Smooth muscle cell (in vitro differentiated cells): ENCODE results near the gene NNT. TPM values are rescaled to one million over a fixed set of nuclear protein-coding genes. Genes with fewer than 3 reads are reported as not detected.
"Not testable (repeated sequence)": the region's sequence is repeated elsewhere in the genome, so short reads cannot be mapped to it uniquely, and the experiment has no call there.

Source experiments
- DNase-seq: peaks from one replicate; lab custom pipeline; 2025; ENCODE audit not compliant: unreplicated experiment; lab: John Stamatoyannopoulos, UW
- H2AFZ ChIP-seq: fragments of 200-600 bp; sonication (generic); 2 replicates; pipeline ENCODE4 v1.6.0; 2016; ENCODE audit warnings: antibody characterized with exemption, low read depth, mild to moderate bottlenecking
- H3F3A ChIP-seq: fragments of 200-600 bp; sonication (generic); 2 replicates; pipeline ENCODE4 v1.6.0; 2017; ENCODE audit warnings: antibody characterized with exemption, low read depth
- H3K27ac ChIP-seq: fragments of 200-600 bp; sonication (generic); 2 replicates; pipeline ENCODE4 v1.5.1; 2016; ENCODE audit warnings: low read depth, mild to moderate bottlenecking
- H3K27me3 ChIP-seq: fragments of 200-600 bp; sonication (generic); 2 replicates; pipeline ENCODE4 v1.6.1; 2016; ENCODE audit warnings: low read depth, mild to moderate bottlenecking
- H3K36me3 ChIP-seq: fragments of 200-600 bp; sonication (generic); 2 replicates; pipeline ENCODE4 v1.5.1; 2016; ENCODE audit warnings: low read depth
- H3K4me1 ChIP-seq: fragments of 200-600 bp; sonication (generic); 2 replicates; pipeline ENCODE4 v1.5.1; 2016; ENCODE audit warnings: low read depth
- H3K4me2 ChIP-seq: fragments of 200-600 bp; sonication (generic); 2 replicates; pipeline ENCODE4 v1.6.0; 2016; ENCODE audit warnings: mild to moderate bottlenecking
- H3K4me3 ChIP-seq: fragments of 200-600 bp; sonication (generic); 2 replicates; pipeline ENCODE4 v1.5.1; 2016; ENCODE audit warnings: mild to moderate bottlenecking
- H3K79me2 ChIP-seq: fragments of 200-600 bp; sonication (generic); 2 replicates; pipeline ENCODE4 v1.6.0; 2016; ENCODE audit warnings: low read depth, mild to moderate bottlenecking
- H3K9ac ChIP-seq: fragments of 200-600 bp; sonication (generic); 2 replicates; pipeline ENCODE4 v1.6.0; 2016; ENCODE audit warnings: low read depth
- H3K9me3 ChIP-seq: fragments of 200-600 bp; sonication (generic); replicated peaks from 2 replicates; pipeline ENCODE4 v1.5.1; 2016; ENCODE audit warnings: low read depth
- H4K20me1 ChIP-seq: fragments of 200-600 bp; sonication (generic); 2 replicates; pipeline ENCODE4 v1.6.0; 2016; ENCODE audit warnings: low read depth
- WGBS: methylation state at CpG from one replicate; pipeline ENCODE4 v1.1.7; 2016; ENCODE audit warnings: low lambda C conversion rate; 5-methylcytosine and 5-hydroxymethylcytosine counted together
- polyA plus RNA-seq: library from polyadenylated mRNA; unstranded; fragments of >200 nt; fragmentation: Nextera tagmentation; extraction: Ambion mirVana; gene quantifications from 2 replicates; pipeline ENCODE4 v1.2.1, GENCODE V29; 2016
- total RNA-seq: library from RNA; depleted of rRNA; stranded (reverse); fragments of >200 nt; gene quantifications from 2 replicates; pipeline ENCODE4 v1.2.3, GENCODE V29; 2014
- TF ChIP-seq, protein P1 (sequence below): fragments of 200-600 bp; sonication (generic); IDR thresholded peaks from 2 replicates; pipeline ENCODE4 v1.5.1; 2017; ENCODE audit warnings: borderline replicate concordance, mild to moderate bottlenecking, antibody characterized with exemption; ENCODE audit not compliant: insufficient read depth, poor library complexity, severe bottlenecking

Gene NNT
- total and polyA plus RNA-seq, 2 experiments from 2014 or later: 26.8 to 49.8 TPM

DNA sequence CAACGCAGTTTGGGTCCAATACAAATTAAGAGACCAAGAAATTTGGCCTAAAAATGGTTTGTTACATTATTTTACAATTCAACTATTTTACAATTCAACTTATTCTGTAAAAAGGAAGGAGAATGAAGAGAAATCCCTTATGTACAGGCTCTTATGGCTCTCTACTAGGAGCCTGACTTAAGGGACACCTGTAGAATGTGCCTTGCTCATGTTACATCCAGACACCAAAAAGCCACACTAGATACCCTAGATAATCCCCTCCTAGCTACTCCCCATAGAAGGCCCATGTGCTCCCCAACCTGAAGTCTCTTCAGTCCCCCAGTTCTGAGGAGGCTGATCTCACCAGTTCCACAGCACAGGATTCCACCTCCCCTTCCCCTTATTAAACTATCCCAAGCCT, 14.1 kb upstream of the NNT start:
- TF ChIP-seq, protein P1, sequence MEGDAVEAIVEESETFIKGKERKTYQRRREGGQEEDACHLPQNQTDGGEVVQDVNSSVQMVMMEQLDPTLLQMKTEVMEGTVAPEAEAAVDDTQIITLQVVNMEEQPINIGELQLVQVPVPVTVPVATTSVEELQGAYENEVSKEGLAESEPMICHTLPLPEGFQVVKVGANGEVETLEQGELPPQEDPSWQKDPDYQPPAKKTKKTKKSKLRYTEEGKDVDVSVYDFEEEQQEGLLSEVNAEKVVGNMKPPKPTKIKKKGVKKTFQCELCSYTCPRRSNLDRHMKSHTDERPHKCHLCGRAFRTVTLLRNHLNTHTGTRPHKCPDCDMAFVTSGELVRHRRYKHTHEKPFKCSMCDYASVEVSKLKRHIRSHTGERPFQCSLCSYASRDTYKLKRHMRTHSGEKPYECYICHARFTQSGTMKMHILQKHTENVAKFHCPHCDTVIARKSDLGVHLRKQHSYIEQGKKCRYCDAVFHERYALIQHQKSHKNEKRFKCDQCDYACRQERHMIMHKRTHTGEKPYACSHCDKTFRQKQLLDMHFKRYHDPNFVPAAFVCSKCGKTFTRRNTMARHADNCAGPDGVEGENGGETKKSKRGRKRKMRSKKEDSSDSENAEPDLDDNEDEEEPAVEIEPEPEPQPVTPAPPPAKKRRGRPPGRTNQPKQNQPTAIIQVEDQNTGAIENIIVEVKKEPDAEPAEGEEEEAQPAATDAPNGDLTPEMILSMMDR: no peak
- H3K9ac ChIP-seq: no peak overlapping the region
- H3K27ac ChIP-seq: no peak overlapping the region
- H3K4me2 ChIP-seq: no peak overlapping the region
- no peaks in the 10 kb centered on the region for H4K20me1 ChIP-seq
- no peaks in the 10 kb centered on the region for H3K4me1 ChIP-seq
- H3F3A ChIP-seq: no peaks in the 10 kb centered on the region
- H2AFZ ChIP-seq: no peak overlapping the region
- no peaks in the 10 kb centered on the region for H3K9me3 ChIP-seq
- no peaks in the 10 kb centered on the region for H3K36me3 ChIP-seq
- DNase-seq: no peak
- WGBS: 56% methylated on average over 1 of the region's 1 CpG
- no peaks in the 10 kb centered on the region for H3K27me3 ChIP-seq
- H3K4me3 ChIP-seq: no peak overlapping the region
- H3K79me2 ChIP-seq: no peaks in the 10 kb centered on the region

DNA sequence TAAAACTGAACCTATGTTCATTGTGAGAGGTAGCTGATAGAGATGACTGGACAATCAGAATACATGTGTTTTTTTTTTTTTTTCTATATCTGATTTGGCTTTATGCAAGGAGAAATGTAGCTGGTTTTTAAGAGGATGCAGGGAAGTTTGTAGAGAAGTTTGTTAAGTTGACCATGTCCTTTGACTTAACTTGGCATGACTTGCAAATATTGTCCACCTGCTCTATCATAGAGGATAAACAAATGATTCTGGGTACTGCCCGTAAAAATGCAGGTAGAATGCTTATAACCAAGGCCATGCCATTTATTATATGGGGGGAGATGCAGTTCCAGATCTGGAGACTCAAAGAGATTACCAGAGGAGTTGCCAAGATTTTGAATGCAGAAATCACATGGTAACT, 13.7 kb upstream of the NNT start:
- H3K27ac ChIP-seq: no peak overlapping the region
- H3K79me2 ChIP-seq: no peaks in the 10 kb centered on the region
- DNase-seq: no peak
- no peak overlapping the region for H3K4me2 ChIP-seq
- H3K4me3 ChIP-seq: no peak overlapping the region
- no peak overlapping the region for H2AFZ ChIP-seq
- no peaks in the 10 kb centered on the region for H3K27me3 ChIP-seq
- H3K9ac ChIP-seq: no peak overlapping the region
- H3F3A ChIP-seq: no peaks in the 10 kb centered on the region
- no peaks in the 10 kb centered on the region for H3K36me3 ChIP-seq
- no peaks in the 10 kb centered on the region for H3K4me1 ChIP-seq
- no peaks in the 10 kb centered on the region for H3K9me3 ChIP-seq
- H4K20me1 ChIP-seq: no peaks in the 10 kb centered on the region
- 89% methylated on average over 1 of the region's 1 CpG for WGBS
- TF ChIP-seq, protein P1: no peak

DNA sequence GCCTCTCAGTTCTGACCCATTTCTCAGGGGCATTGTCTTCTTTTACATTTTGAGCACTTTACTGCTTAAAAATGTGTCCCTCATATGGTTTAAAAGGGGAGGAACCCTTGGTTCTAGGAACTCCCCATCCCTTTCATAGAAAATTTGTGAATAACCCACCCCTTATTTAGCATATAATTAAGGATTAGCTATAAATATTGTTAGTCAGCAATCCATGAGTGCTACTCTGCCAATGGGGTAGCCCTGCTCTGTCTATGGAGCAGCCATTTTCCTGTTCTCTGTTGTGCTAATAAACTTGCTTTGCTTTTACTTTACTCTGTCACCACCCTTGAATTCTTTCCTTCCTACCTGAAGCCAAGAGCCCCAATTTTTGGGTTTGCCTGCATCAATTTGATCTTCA, 12.3 kb upstream of the NNT start:
- H3K4me3 ChIP-seq: no peak overlapping the region
- no peaks in the 10 kb centered on the region for H3K79me2 ChIP-seq
- H3K36me3 ChIP-seq: no peaks in the 10 kb centered on the region
- no peaks in the 10 kb centered on the region for H3K4me1 ChIP-seq
- H3K27ac ChIP-seq: no peak overlapping the region
- H3K4me2 ChIP-seq: no peak overlapping the region
- H3K27me3 ChIP-seq: no peaks in the 10 kb centered on the region
- H4K20me1 ChIP-seq: no peaks in the 10 kb centered on the region
- H3K9me3 ChIP-seq: no peaks in the 10 kb centered on the region
- TF ChIP-seq, protein P1: no peak
- H3F3A ChIP-seq: no peaks in the 10 kb centered on the region
- no peak for DNase-seq
- H2AFZ ChIP-seq: no peak overlapping the region
- H3K9ac ChIP-seq: no peak overlapping the region

DNA sequence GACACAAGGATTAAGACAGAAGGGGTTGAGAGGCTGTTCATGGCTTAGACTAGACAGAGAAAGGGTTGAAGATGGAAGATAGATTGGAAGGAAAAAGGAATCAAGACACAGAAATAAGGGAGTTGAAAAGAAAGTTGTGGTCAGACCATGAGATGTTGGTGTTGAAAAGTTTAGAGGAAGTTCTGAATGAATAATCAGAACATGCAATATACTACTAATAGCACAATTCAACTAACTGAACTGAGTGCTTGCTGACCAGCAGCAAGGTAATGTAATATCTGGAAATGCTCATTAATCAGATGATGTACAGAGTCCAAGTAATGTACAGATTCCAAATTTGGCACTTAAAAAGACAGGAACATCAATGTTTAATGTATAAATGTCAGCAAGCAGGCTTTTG, 10.6 kb upstream of the NNT start:
- no peaks in the 10 kb centered on the region for H3K4me1 ChIP-seq
- H3K79me2 ChIP-seq: no peaks in the 10 kb centered on the region
- H2AFZ ChIP-seq: no peak overlapping the region
- H3K9me3 ChIP-seq: no peaks in the 10 kb centered on the region
- H3K36me3 ChIP-seq: no peaks in the 10 kb centered on the region
- H3K27ac ChIP-seq: no peak overlapping the region
- H3K27me3 ChIP-seq: no peaks in the 10 kb centered on the region
- H4K20me1 ChIP-seq: no peaks in the 10 kb centered on the region
- no peak overlapping the region for H3K9ac ChIP-seq
- no peak for DNase-seq
- H3F3A ChIP-seq: no peaks in the 10 kb centered on the region
- no peak overlapping the region for H3K4me3 ChIP-seq
- H3K4me2 ChIP-seq: no peak overlapping the region
- TF ChIP-seq, protein P1: no peak

DNA sequence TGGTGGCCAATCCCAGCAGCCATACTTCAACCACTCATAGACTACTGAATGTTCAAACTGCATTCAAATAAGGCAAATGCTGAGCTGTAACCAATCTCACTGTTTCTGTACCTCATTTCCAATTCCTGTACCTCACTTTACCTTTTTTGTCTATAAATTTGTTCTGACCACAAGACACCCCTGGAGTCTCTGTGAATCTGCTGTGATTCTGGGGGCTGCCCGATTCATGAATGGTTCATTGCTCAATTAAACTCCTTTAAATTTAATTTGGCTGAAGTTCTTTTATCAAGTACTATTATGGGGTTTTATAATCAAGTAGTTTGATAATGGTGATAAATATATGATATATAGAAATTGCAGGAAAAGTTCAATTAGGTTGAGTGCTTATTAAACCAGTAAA, 4.1 kb upstream of the NNT start:
- DNase-seq: not testable (repeated sequence)
- 95% methylated on average over 1 of the region's 1 CpG for WGBS

More for the DNA sequence above, 4.1 kb upstream of the NNT start:
- not testable (repeated sequence) for H3K4me3 ChIP-seq, H3K36me3 ChIP-seq, H3K4me2 ChIP-seq, H3K79me2 ChIP-seq, H3K27ac ChIP-seq, H3K9me3 ChIP-seq, H3K9ac ChIP-seq, H2AFZ ChIP-seq, H3K27me3 ChIP-seq, H4K20me1 ChIP-seq, H3F3A ChIP-seq
- peaks cover 17% of the 10 kb centered on the region for H3K4me1 ChIP-seq
